Common myeloid progenitor, CD34-positive (primary cell): ENCODE data around the gene STAT5B.
"Not testable (repeated sequence)": the region's sequence is repeated elsewhere in the genome, so short reads cannot be mapped to it uniquely, and the experiment has no call there.

Experiments
- CTCF ChIA-PET: fragments of 350-600 bp; sonication (Branson Sonifier 250); formaldehyde crosslinking; loops from one replicate; lab custom pipeline; 2021; ENCODE audit warnings: antibody characterized with exemption; lab: Charles Lee
- POLR2A ChIA-PET: fragments of 350-600 bp; sonication (Branson Sonifier 250); formaldehyde crosslinking; loops from one replicate; lab custom pipeline; 2021; ENCODE audit warnings: antibody characterized with exemption; lab: Charles Lee
- DNase-seq, 3 donors: peaks; one replicate each; pipeline versions ENCODE4 v3.0.0 to v3.0.0-alpha.2; 2013
- H3K27ac ChIP-seq, 2 experiments: 1 replicate in 1 of 2; 2 replicates in 1 of 2; pipeline ENCODE4 v1.7.0; 2013; ENCODE audit warnings: inconsistent platforms in 2 of 2, low read length in 2 of 2, mild to moderate bottlenecking in 2 of 2, low read depth in 1 of 2, moderate library complexity in 1 of 2; ENCODE audit not compliant: severe bottlenecking in 2 of 2, insufficient read depth in 1 of 2, poor library complexity in 1 of 2
- H3K27me3 ChIP-seq, 5 experiments: replicated peaks in 2 of 5; 1 replicate in 3 of 5; 2 replicates in 2 of 5; pipeline versions ENCODE4 v1.6.1 to v1.7.0; 2013; ENCODE audit warnings: low read length in 4 of 5, mild to moderate bottlenecking in 2 of 5, moderate library complexity in 2 of 5, inconsistent platforms in 1 of 5; ENCODE audit not compliant: insufficient read depth in 5 of 5, control insufficient read depth in 4 of 5
- H3K36me3 ChIP-seq, 4 experiments: 1 replicate in 2 of 4; 2 replicates in 2 of 4; pipeline versions ENCODE4 v1.6.1 to v1.7.0; 2013; ENCODE audit warnings: low read length in 3 of 4, control low read depth in 1 of 4, mild to moderate bottlenecking in 1 of 4; ENCODE audit not compliant: control insufficient read depth in 4 of 4, insufficient read depth in 4 of 4
- H3K4me1 ChIP-seq, 4 experiments: 1 replicate in 3 of 4; 2 replicates in 1 of 4; pipeline versions ENCODE4 v1.6.1 to v1.7.1; 2013; ENCODE audit warnings: low read length in 3 of 4, mild to moderate bottlenecking in 3 of 4, control low read depth in 1 of 4, inconsistent platforms in 1 of 4, moderate library complexity in 1 of 4; ENCODE audit not compliant: control insufficient read depth in 4 of 4, insufficient read depth in 4 of 4; ENCODE audit errors: control extremely low read depth in 1 of 4
- H3K4me3 ChIP-seq, 7 experiments: 1 replicate in 4 of 7; 2 replicates in 3 of 7; pipeline versions ENCODE4 v1.5.1 to v1.7.0; 2013; ENCODE audit warnings: mild to moderate bottlenecking in 7 of 7, low read length in 6 of 7, moderate library complexity in 6 of 7, inconsistent platforms in 2 of 7, low read depth in 2 of 7, control low read depth in 1 of 7; ENCODE audit not compliant: insufficient read depth in 4 of 7, control insufficient read depth in 1 of 7; ENCODE audit errors: extremely low read depth in 1 of 7
- H3K9me3 ChIP-seq, 5 experiments: 1 replicate in 4 of 5; 2 replicates in 1 of 5; pipeline versions ENCODE4 v1.6.1 to v1.7.1; 2013; ENCODE audit warnings: low read length in 4 of 5, mild to moderate bottlenecking in 2 of 5, inconsistent platforms in 1 of 5, low read depth in 1 of 5, moderate library complexity in 1 of 5; ENCODE audit not compliant: control insufficient read depth in 4 of 5, insufficient read depth in 2 of 5; ENCODE audit errors: control extremely low read depth in 1 of 5
- WGBS: methylation state at CpG from one replicate; pipeline ENCODE4 v1.1.5; 2013; ENCODE audit not compliant: insufficient coverage; 5-methylcytosine and 5-hydroxymethylcytosine counted together

STAT5B gene

DNA sequence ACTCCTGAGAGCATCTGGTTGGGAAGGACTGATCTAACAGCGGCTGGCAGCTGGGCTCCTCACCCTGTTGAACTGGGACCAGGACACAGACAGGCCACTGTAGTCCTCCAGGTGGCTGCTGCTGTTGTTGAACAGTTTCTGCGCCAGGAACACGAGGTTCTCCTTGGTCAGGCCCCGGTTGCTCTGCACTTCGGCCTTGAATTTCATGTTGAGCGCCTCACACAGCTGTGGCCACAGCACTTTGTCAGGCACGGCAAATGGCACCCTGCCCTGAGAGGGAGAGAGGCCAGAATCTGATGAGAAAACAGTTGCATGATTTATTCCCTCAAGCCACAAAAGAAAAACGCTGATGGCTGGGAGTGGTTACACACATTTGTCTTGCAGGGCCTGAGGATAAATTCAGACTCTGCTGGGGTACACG lies 64.3 kb downstream of the STAT5B start:
- 57% methylated on average over 4 of the region's 9 CpGs for WGBS
- DNase-seq, H3K4me1 ChIP-seq, POLR2A ChIA-PET, H3K4me3 ChIP-seq, H3K27ac ChIP-seq, H3K27me3 ChIP-seq, H3K9me3 ChIP-seq: not testable (repeated sequence)
- H3K36me3 ChIP-seq, result peaks cover 26 to 87% (median 54%) of the 10 kb centered on the region in 4 experiments
- CTCF ChIA-PET, result interaction anchor here (1.4 kb wide), 1 partner anchor 82 kb away, joined by 3 read pairs; no protein-coding TSS in a partner anchor

DNA sequence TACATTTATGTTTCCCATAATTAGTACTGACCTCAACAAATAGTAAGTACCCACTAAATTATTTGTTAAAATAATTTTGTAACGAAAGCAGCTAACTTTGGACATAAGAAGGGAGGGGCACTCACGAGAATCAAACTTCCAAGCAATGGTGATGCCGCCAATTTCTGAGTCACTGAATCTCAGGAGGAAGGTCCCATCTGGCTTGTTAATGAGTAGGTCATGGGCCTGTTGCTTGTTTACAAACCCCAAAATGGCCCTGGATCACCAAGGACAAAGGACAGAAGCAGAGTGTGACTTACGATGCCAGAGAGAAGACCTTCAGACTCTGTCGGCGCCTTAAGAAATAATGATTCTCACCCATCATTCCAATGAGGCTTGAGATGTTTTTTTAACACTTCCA lies 66.1 kb downstream of the STAT5B start:
- ChIA-PET CTCF (interaction anchor here (1.0 kb wide), 1 partner anchor 14 kb away, joined by 3 read pairs; no protein-coding TSS in a partner anchor), POLR2A (no interaction called here)
- no peaks in the 10 kb centered on the region for H3K27me3 ChIP-seq
- no peak overlapping the region for H3K4me3 ChIP-seq
- 93% methylated on average over 3 of the region's 6 CpGs for WGBS
- H3K27ac ChIP-seq, result no peak overlapping the region
- H3K36me3 ChIP-seq, result peaks cover 28 to 86% (median 56%) of the 10 kb centered on the region in 4 experiments
- H3K4me1 ChIP-seq, result no peaks in the 10 kb centered on the region
- no peaks in the 10 kb centered on the region for H3K9me3 ChIP-seq
- no peak for DNase-seq

GRCh38 chr17:42206153-42206612 lies 70.0 kb downstream of the STAT5B start:
- H3K27ac ChIP-seq, H3K4me3 ChIP-seq, H3K27me3 ChIP-seq, H3K9me3 ChIP-seq, DNase-seq, H3K4me1 ChIP-seq, POLR2A ChIA-PET: not testable (repeated sequence)
- peaks cover 17 to 88% (median 63%) of the 10 kb centered on the region in 4 experiments for H3K36me3 ChIP-seq
- CTCF ChIA-PET, result interaction anchor here (3.0 kb wide), 1 partner anchor 12 kb away, joined by 8 read pairs; the partner anchor contains the start of gene GHDC
- no CpG with 5 or more reads among the region's 8 CpGs for WGBS

DNA sequence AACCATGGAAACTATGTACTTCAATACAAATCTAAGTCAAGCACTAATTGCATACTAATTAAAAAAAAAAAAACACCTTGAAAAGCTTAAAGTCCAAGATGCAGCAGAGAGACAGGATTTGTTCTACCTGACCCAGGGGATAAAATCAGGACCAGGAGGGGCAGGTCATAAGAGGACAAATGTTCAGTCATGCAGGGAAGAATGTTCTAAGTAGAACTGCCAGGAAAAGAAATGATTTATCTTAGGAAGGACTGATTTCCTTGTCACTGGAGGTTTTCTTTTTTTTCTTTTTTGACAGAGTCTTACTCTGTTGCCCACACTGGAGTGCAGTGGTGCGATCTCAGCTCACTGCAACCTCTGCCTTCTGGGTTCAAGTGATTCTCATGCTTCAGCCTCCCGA lies 72.8 kb downstream of the STAT5B start:
- H3K9me3 ChIP-seq, result no peaks in the 10 kb centered on the region
- ChIA-PET CTCF (interaction anchor here (1.4 kb wide), 1 partner anchor 17 kb away, joined by 3 read pairs; no protein-coding TSS in a partner anchor), POLR2A (interaction anchor here (0.6 kb wide), 1 partner anchor 163 kb away, joined by 3 read pairs; no protein-coding TSS in a partner anchor)
- 94% methylated on average over 2 of the region's 2 CpGs for WGBS
- no peaks in the 10 kb centered on the region for H3K27me3 ChIP-seq
- no peak for DNase-seq
- H3K4me1 ChIP-seq, result peaks cover 6 to 16% (median 13%) of the 10 kb centered on the region in 4 experiments
- no peak overlapping the region for H3K27ac ChIP-seq
- no peak overlapping the region for H3K4me3 ChIP-seq
- H3K36me3 ChIP-seq, result peaks cover 4 to 76% (median 59%) of the 10 kb centered on the region in 4 experiments

GRCh38 chr17:42202696-42203095 lies 73.5 kb downstream of the STAT5B start:
- DNase-seq, result no peak
- 100% methylated on average over 2 of the region's 5 CpGs for WGBS
- ChIA-PET CTCF (interaction anchor here (1.3 to 1.4 kb wide), 2 partner anchors 18 to 87 kb away, joined by 3 read pairs; no protein-coding TSS in a partner anchor), POLR2A (no interaction called here)
- no peaks in the 10 kb centered on the region for H3K27me3 ChIP-seq
- peaks cover 6 to 16% (median 13%) of the 10 kb centered on the region in 4 experiments for H3K4me1 ChIP-seq
- peaks cover 4 to 72% (median 58%) of the 10 kb centered on the region in 4 experiments for H3K36me3 ChIP-seq
- no peak overlapping the region for H3K27ac ChIP-seq
- H3K4me3 ChIP-seq, result no peak overlapping the region
- H3K9me3 ChIP-seq, result no peaks in the 10 kb centered on the region

DNA sequence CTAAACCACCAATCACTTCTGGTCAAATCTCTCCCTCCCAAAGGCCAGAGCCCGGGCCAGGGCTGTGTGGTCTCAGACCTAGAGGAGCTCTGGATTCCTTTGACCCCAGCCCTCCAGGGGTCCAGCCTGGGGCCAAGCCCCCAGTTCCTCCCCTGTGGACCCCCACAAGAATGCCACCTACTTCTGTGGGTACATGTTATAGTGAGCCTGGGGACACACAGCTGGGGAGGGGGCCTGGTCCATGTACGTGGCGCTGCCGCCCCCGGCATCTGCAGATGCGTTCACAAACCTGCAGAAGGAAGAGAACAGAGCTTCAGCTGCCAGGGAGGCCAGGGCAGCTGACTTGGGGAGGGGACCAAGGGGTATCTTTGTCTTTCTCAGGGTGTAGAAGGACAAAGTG lies 74.0 kb downstream of the STAT5B start:
- WGBS, result 100% methylated on average over 5 of the region's 6 CpGs
- ChIA-PET POLR2A (no interaction called here), CTCF (interaction anchor here (0.8 to 1.7 kb wide), 4 partner anchors 18 to 87 kb away, joined by 3 to 5 read pairs (median 3); no protein-coding TSS in a partner anchor)
- H3K4me3 ChIP-seq, result no peak overlapping the region
- H3K36me3 ChIP-seq, result peaks cover 4 to 66% (median 53%) of the 10 kb centered on the region in 4 experiments
- no peaks in the 10 kb centered on the region for H3K9me3 ChIP-seq
- no peak for DNase-seq
- H3K27ac ChIP-seq, result peak overlapping the region in 1 of 2 experiments; percentile 25
- H3K4me1 ChIP-seq, result peaks cover 6 to 16% (median 13%) of the 10 kb centered on the region in 4 experiments
- H3K27me3 ChIP-seq, result no peaks in the 10 kb centered on the region

GRCh38 chr17:42201458-42201772 lies 74.8 kb downstream of the STAT5B start:
- Histone ChIP-seq H3K4me3 (no peak overlapping the region), H3K36me3 (peaks cover 3 to 64% (median 51%) of the 10 kb centered on the region in 4 experiments), H3K27ac (no peak overlapping the region), H3K27me3 (no peaks in the 10 kb centered on the region), H3K4me1 (peaks cover 6 to 16% (median 13%) of the 10 kb centered on the region in 4 experiments), H3K9me3 (no peaks in the 10 kb centered on the region)
- DNase-seq, result no peak
- CTCF ChIA-PET, result interaction anchor here (0.8 to 1.7 kb wide), 4 partner anchors 12 to 43 kb away, joined by 3 to 5 read pairs (median 4); no protein-coding TSS in a partner anchor
- POLR2A ChIA-PET, result no interaction called here
- 92% methylated on average over 9 of the region's 10 CpGs for WGBS
